Endothelial cell (in vitro differentiated cells): Measurements from ENCODE around the gene TPO. TPM values are rescaled to one million over a fixed set of nuclear protein-coding genes. Genes with fewer than 3 reads are reported as not detected.
A peak's percentile ranks its signal among the peaks of the same experiment; 100 is the strongest.
"Not testable (repeated sequence)": the region's sequence is repeated elsewhere in the genome, so short reads cannot be mapped to it uniquely, and the experiment has no call there.

Experiments
- DNase-seq: peaks from one replicate; pipeline ENCODE4 v3.0.0; 2021; ENCODE audit warnings: low spot score
- H3K27ac Mint-ChIP-seq: one replicate; pipeline ENCODE4 v1.8.0; 2021; ENCODE audit warnings: mixed read lengths, inconsistent platforms; ENCODE audit not compliant: unreplicated experiment
- H3K27me3 Mint-ChIP-seq: one replicate; pipeline ENCODE4 v1.8.0; 2021; ENCODE audit warnings: mild to moderate bottlenecking, moderate library complexity, mixed read lengths, inconsistent platforms; ENCODE audit not compliant: unreplicated experiment
- H3K36me3 Mint-ChIP-seq: one replicate; pipeline ENCODE4 v1.8.0; 2021; ENCODE audit warnings: mild to moderate bottlenecking, low read depth, mixed read lengths, inconsistent platforms; ENCODE audit not compliant: unreplicated experiment
- H3K4me1 Mint-ChIP-seq: one replicate; pipeline ENCODE4 v1.8.0; 2021; ENCODE audit warnings: mild to moderate bottlenecking, mixed read lengths, inconsistent platforms; ENCODE audit not compliant: unreplicated experiment
- H3K4me3 Mint-ChIP-seq: one replicate; pipeline ENCODE4 v1.8.0; 2021; ENCODE audit warnings: mild to moderate bottlenecking, mixed read lengths, inconsistent platforms; ENCODE audit not compliant: unreplicated experiment
- H3K9me3 Mint-ChIP-seq: one replicate; pipeline ENCODE4 v1.8.0; 2021; ENCODE audit warnings: mixed read lengths, inconsistent platforms; ENCODE audit not compliant: unreplicated experiment
- total RNA-seq: library from RNA; stranded (reverse); fragmentation: NEBNext Ultra II Directional; extraction: Animal tissue kit (Norgen Biotek cat#: 25700); gene quantifications from one replicate; pipeline ENCODE4 v1.2.1, GENCODE V29; 2021; ENCODE audit not compliant: unreplicated experiment
- TF ChIP-seq, protein P1 (sequence below): fragments of 200-600 bp; sonication (generic); IDR thresholded peaks from one replicate; pipeline ENCODE4 v1.5.0; 2021; ENCODE audit warnings: antibody characterized with exemption; ENCODE audit not compliant: unreplicated experiment

Gene TPO
- total RNA-seq, 1 donor from 2014 or later = 0.41 TPM

DNA sequence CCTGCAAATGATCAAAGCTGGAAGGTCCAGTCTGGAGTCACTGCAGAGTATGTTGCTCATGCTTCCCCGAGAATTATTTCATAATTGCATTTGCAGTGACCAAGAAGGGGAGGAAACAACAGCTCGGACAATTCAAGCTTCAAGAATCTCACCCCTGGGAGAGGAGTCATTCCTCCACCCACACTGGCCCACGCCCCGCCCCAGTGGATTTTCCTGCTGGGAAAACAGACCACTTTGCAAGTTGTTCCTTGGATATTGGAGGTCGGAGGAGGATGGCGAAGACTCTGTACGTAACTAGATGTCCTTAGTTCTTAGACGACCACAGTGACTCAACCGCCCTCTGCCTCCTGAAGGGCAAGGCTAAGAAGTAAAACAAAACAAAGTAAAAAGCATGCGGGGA is 159.4 kb downstream of the TPO start:
- Mint-ChIP-seq H3K4me1 (peaks cover 3% of the 10 kb centered on the region), H3K36me3 (peaks cover 4% of the 10 kb centered on the region), H3K27ac (no peak overlapping the region), H3K9me3 (no peaks in the 10 kb centered on the region), H3K4me3 (no peak overlapping the region), H3K27me3 (peaks cover 6% of the 10 kb centered on the region)
- TF ChIP-seq, protein P1, sequence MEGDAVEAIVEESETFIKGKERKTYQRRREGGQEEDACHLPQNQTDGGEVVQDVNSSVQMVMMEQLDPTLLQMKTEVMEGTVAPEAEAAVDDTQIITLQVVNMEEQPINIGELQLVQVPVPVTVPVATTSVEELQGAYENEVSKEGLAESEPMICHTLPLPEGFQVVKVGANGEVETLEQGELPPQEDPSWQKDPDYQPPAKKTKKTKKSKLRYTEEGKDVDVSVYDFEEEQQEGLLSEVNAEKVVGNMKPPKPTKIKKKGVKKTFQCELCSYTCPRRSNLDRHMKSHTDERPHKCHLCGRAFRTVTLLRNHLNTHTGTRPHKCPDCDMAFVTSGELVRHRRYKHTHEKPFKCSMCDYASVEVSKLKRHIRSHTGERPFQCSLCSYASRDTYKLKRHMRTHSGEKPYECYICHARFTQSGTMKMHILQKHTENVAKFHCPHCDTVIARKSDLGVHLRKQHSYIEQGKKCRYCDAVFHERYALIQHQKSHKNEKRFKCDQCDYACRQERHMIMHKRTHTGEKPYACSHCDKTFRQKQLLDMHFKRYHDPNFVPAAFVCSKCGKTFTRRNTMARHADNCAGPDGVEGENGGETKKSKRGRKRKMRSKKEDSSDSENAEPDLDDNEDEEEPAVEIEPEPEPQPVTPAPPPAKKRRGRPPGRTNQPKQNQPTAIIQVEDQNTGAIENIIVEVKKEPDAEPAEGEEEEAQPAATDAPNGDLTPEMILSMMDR = no peak
- DNase-seq = no peak

DNA sequence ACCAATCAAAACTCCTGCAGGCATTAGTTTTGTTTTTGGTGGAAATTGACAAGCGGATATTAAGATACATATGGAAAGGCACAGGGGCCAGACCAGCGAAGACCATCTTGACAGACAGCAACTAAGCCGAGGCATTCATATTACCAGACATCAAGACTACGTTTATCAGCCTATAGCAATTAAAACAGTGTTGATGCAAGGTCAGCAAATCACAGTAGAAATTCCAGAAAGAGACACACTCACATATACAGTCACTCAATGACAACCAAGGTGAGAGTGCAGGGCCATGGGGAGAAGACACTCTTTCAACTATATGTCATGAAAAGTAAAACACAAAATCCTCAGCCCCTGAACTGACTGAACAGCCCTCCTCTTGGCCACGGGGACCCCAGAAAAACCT is 164.6 kb downstream of the TPO start:
- no peak overlapping the region for H3K27ac Mint-ChIP-seq
- H3K4me1 Mint-ChIP-seq = peaks cover 13% of the 10 kb centered on the region
- H3K9me3 Mint-ChIP-seq = peaks cover 4% of the 10 kb centered on the region
- H3K4me3 Mint-ChIP-seq = no peak overlapping the region
- peaks cover 13% of the 10 kb centered on the region for H3K36me3 Mint-ChIP-seq
- peaks cover 9% of the 10 kb centered on the region for H3K27me3 Mint-ChIP-seq
- TF ChIP-seq, protein P1 = no peak
- DNase-seq = no peak

DNA sequence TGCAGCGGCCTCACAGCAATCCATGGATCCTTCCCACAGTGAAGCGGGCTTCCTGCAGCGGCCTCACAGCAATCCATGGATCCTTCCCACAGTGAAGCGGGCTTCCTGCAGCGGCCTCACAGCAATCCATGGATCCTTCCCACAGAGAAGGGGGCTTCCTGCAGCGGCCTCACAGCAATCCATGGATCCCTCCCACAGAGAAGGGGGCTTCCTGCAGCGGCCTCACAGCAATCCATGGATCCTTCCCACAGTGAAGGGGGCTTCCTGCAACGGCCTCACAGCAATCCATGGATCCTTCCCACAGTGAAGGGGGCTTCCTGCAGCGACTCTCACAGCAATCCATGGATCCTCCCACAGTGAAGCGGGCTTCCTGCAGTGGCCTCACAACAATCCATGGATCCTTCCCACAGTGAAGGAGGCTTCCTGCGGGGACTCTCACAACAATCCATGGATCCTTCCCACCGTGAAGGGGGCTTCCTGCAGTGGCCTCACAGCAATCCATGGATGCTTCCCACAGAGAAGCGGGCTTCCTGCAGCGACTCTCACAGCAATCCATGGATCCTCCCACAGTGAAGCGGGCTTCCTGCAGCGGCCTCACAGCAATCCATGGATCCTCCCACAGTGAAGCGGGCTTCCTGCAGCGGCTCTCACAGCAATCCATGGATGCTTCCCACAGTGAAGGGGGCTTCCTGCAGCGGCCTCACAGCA is 168.1 kb downstream of the TPO start:
- Mint-ChIP-seq H3K4me1 (peaks cover 15% of the 10 kb centered on the region), H3K36me3 (peaks cover 13% of the 10 kb centered on the region), H3K27me3 (peaks cover 12% of the 10 kb centered on the region)
- H3K9me3 Mint-ChIP-seq, DNase-seq, H3K27ac Mint-ChIP-seq, H3K4me3 Mint-ChIP-seq: not testable (repeated sequence)

DNA sequence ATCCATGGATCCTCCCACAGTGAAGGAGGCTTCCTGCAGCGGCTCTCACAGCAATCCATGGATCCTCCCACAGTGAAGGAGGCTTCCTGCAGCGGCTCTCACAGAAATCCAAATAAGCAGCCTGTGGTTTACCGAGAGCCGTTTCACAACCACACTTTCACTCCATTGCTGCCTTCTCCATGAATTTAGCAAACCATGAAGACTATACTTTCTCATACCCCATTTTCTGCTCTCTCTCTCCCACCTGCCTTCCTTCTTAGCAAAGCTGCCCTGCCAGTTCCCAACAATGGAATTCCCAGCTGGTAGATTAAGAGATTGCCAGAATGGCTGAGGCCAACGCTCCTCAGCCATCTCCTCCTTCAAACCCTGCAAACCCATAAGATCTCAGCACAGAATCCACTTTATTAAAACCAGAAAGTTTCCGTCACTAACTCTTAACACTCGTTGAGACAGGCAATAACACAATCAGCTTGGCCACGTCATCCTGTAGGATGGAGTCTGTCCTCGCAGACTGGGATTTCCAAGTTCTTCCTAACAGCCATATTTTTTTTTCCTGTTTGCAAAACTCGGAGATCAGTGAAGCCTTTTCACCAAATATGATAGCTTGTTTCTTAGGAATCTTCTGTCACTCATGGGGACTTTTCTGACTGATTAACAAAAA is 168.8 kb downstream of the TPO start:
- H3K9me3 Mint-ChIP-seq = peaks cover 4% of the 10 kb centered on the region
- H3K4me1 Mint-ChIP-seq = peaks cover 15% of the 10 kb centered on the region
- TF ChIP-seq, protein P1 = no peak
- no peak for DNase-seq
- H3K4me3 Mint-ChIP-seq = peak overlapping the region; percentile 42
- peaks cover 13% of the 10 kb centered on the region for H3K36me3 Mint-ChIP-seq
- H3K27me3 Mint-ChIP-seq = peaks cover 12% of the 10 kb centered on the region
- peak overlapping the region; percentile 53 for H3K27ac Mint-ChIP-seq

DNA sequence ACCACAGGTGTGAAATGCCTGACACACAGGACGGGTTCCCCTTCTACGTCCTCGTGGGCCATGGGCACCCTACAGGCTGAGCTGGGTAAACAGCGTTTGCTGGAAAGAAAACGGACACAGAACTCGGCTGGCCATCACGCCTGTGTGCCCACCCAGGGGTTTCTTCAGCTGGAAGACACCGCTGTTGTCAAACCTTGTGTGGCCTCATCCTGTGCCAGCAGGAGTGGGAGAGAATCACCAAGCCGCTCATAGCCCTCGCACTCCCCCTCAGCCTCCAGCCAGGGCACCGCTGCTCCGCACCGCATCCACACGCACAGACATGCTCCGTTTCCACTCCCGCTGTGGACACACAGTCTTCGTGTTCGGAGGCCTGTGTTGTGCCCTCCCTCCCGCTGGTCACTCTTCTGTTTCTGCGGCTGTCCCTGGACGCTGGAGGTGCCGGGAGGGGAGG is 169.7 kb downstream of the TPO start:
- Mint-ChIP-seq H3K9me3 (peaks cover 4% of the 10 kb centered on the region), H3K36me3 (peaks cover 13% of the 10 kb centered on the region), H3K4me3 (no peak overlapping the region), H3K27ac (peak overlapping the region; percentile 19), H3K27me3 (peaks cover 11% of the 10 kb centered on the region), H3K4me1 (peaks cover 15% of the 10 kb centered on the region)
- TF ChIP-seq, protein P1 = no peak
- no peak for DNase-seq
